NCI-H1417 (cell line): ENCODE data around the gene FAM131A.

Experiments
- DNase-seq, 3 experiments: peaks; one replicate each; lab custom pipeline; 2025; lab: John Stamatoyannopoulos, UW

The FAM131A gene

DNA sequence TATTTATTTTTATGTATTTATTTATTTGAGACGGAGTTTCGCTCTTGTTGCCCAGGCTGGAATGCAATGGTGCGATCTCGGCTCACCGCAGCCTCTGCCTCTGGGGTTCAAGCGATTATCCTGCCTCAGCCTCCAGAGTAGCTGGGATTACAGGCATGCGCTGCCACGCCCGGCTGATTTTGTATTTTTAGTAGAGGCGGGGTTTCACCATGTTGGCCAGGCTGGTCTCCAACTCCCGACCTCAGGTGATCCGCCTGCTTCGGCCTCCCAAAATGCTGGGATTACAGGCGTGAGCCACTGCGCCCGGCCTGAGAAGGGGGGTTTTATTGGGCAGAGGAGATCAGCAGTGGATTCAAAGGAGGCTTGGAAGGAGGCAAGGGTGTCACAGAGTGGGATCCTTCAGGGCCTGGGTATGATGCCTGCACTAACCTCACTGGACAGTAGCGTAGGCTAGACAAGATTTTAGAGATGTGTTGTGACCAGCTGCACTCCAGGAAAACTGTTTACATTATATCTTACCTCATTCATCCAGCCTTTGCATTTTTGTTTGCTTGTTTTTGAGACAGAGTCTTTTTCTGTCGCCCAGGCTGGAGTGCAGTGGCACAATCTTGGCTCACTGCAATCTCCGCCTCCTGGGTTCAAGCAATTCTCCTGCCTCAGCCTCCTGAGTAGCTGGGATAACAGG lies 2.2 kb downstream of the FAM131A start:
- DNase-seq: peak in 2 of 3 experiments; percentile 19 to 47

DNA sequence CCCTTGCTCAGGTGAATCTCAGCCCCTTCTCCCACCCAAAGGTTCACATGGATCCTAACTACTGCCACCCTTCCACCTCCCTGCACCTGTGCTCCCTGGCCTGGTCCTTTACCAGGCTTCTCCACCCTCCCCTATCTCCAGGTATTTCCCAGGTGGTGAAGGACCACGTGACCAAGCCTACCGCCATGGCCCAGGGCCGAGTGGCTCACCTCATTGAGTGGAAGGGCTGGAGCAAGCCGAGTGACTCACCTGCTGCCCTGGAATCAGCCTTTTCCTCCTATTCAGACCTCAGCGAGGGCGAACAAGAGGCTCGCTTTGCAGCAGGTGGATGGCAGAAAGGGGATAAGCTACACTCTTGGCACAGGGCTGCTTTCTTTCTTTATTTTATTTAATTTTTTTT lies 4.5 kb downstream of the FAM131A start:
- peak in 1 of 3 experiments; percentile 61 for DNase-seq

DNA sequence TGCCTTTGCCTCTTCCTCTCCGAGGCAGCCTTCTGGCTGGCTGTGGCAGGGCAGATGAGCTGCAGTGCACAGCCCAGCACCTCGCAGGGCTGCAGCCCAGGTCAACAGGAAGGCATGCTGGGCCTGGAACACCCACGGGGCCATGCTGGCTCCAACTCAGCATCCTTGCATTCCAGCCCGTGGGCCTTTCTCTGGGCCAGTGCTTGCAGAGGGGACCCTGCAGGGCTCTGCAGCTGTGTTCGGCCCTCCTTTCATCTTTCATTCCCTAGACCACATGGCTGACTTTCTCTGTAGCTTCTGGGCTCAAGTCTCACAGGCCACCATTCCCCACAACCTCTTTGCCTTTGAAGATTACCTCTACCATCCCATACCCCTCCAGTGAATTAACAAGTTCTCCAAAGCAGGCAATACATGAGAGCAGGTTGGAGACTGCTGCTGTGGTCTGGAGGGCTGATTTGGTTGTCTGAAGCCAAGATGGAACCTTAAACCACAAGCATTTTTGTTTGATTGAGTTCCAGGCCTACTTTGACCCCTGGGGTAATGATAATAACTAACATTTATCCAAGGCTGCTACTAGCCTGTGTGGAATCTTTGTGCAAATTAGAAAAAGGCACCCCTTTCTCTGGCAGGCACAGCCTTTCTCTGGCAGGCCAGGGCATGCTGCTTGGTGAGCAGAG lies 5.9 kb downstream of the FAM131A start:
- DNase-seq: no peak

DNA sequence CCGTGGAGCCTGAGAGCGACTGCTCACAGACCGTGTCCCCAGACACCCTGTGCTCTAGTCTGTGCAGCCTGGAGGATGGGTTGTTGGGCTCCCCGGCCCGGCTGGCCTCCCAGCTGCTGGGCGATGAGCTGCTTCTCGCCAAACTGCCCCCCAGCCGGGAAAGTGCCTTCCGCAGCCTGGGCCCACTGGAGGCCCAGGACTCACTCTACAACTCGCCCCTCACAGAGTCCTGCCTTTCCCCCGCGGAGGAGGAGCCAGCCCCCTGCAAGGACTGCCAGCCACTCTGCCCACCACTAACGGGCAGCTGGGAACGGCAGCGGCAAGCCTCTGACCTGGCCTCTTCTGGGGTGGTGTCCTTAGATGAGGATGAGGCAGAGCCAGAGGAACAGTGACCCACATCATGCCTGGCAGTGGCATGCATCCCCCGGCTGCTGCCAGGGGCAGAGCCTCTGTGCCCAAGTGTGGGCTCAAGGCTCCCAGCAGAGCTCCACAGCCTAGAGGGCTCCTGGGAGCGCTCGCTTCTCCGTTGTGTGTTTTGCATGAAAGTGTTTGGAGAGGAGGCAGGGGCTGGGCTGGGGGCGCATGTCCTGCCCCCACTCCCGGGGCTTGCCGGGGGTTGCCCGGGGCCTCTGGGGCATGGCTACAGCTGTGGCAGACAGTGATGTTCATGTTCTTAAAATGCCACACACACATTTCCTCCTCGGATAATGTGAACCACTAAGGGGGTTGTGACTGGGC lies 7.3 kb downstream of the FAM131A start:
- DNase-seq: no peak

DNA sequence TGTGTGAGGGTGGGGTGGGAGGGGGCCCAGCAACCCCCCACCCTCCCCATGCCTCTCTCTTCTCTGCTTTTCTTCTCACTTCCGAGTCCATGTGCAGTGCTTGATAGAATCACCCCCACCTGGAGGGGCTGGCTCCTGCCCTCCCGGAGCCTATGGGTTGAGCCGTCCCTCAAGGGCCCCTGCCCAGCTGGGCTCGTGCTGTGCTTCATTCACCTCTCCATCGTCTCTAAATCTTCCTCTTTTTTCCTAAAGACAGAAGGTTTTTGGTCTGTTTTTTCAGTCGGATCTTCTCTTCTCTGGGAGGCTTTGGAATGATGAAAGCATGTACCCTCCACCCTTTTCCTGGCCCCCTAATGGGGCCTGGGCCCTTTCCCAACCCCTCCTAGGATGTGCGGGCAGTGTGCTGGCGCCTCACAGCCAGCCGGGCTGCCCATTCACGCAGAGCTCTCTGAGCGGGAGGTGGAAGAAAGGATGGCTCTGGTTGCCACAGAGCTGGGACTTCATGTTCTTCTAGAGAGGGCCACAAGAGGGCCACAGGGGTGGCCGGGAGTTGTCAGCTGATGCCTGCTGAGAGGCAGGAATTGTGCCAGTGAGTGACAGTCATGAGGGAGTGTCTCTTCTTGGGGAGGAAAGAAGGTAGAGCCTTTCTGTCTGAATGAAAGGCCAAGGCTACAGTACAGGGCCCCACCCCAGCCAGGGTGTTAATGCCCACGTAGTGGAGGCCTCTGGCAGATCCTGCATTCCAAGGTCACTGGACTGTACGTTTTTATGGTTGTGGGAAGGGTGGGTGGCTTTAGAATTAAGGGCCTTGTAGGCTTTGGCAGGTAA lies 8.1 kb downstream of the FAM131A start:
- peak; percentile 25 to 66 (median 64) for DNase-seq

DNA sequence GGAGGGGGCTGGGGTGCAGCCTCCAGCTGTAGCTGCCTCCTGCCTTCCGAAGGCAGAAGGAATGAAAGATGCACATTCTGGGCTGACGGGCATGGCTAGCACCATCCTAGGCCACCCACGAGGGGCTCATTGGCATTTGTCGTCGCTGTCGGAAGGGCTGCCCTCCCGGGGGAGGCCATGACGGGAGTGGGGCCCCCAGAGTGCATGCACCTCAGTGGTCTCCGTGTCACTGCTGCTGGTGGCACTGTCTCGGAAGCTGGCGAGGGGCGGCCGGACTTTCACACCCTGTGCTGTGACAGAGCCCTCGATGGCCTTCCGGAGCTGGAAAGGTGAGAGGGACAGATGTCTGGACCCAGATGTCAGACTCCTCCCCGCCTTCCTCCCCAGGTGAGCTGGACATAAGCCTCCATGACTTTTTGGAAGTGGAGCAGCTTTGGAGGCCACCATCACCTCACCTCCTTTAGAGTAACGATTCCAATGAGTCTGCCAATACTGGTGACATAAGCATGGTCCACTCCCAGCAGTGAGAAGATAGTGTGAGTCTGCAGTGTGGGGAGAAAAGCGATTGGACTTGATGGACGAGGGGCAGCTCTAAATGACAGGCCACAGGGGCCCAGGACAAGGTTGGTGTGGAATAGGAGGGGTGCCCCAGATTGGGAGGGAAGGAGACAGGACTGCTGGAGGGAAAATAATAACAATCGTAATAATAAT lies 9.2 kb downstream of the FAM131A start:
- DNase-seq: no peak

DNA sequence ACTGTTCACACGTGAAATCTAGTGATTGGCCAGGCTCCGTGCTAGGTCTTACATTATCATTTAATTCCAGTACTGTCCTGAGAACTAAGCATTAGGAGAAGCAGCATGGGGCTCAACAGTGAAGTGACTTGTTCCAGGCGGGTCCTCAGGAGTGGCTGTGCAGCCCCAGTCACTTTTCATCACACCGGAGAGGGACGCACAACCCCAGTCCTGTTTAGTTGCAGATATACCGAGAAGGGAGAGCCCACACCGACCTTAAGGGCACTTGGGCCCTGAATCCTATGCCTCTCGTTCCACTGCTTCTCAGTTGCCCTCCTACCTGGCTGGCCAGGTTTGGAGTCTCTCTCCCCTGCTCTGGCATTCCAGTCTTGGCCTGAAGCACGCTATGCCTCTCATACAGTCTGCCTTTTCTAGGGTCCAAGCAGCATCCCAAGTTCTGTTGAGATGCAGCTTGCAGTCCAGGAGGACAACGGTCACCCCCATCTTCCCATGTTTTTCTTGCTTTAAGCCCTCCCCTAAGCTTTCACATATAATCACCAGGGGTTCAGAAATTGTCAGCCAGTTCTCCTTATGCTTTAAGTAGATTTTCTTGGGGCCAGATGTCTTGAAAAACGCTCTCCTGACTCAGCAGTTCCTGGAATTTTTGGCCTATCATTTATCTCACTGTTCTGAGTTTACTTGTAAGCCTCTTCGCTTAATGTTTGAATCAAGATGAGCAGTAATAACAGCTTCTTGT lies 10.1 kb downstream of the FAM131A start:
- DNase-seq: no peak

DNA sequence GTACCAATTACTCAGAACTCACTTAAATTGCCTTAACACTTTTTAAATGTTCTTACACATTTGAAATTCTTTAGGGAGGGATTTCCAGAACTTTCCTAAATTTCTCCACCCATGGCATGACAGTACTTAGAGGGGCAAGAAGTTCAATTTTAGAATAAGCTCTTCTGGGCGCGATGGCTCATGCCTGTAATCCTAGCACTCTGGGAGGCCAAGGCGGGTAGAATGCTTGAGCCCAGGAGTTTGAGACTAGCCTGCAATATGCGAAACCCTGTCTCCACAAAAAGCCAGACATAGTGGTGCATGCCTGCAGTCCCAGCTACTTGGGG lies 10.6 kb downstream of the FAM131A start:
- DNase-seq: no peak

DNA sequence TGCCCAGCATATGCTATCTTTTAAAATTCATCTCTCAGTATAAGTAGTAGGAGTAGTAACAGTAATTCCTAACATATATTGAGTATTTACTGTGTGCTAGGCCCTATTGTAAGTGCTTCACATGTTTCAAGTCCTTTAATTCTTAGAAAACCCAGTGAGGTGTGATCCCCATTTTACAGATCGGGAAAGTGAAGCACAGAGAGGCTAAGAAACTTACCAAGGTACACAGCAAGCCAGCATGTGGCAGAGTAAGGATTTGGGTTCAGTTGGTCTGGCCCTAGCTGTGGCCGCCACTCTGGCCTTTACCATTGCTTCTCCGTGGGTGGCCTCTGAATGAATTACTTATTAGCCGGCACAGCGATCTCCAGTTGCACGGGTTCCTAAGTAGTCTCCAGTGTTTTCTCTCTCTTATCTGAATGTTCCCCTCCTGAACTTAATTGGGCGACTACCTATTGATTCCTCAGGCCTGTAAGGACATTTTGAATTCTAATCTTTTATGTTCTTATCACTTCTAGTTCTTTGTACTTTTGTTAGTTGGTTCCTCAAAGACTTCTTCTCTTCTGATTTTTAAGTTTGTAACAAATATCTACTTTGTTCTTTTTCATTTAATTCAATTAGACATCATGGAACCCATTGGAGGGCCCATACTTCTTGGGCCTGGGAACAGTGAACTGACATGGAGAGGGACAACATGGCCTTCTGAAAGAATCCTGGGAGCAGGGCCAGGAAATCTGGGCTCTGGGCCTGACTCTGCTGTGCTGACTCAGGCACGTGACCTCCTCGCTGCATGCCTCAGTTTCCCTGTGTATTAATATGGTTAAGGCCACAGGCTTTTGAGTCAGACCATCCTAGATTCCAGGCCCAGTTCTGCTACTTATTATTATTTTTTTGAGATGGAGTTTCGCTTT lies 12.4 kb downstream of the FAM131A start:
- no peak for DNase-seq

DNA sequence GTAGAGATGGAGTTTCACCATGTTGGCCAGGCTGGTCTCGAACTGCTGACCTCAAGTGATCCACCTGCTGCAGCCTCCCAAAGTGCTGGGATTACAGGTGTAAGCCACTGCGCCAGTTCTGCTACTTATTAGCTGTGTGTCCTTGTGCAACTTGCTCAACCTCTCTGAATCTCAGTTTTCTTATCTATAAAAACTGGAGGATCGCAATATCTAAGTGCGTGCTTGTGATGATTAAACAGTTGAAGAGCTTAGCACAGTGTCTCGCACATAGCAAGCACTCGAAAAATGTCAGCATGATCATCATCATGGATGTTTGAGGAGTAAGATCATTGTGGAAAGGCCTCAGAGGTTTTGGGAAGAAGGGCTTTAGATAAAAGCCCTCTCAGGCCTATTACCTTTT lies 13.2 kb downstream of the FAM131A start:
- DNase-seq: no peak

DNA sequence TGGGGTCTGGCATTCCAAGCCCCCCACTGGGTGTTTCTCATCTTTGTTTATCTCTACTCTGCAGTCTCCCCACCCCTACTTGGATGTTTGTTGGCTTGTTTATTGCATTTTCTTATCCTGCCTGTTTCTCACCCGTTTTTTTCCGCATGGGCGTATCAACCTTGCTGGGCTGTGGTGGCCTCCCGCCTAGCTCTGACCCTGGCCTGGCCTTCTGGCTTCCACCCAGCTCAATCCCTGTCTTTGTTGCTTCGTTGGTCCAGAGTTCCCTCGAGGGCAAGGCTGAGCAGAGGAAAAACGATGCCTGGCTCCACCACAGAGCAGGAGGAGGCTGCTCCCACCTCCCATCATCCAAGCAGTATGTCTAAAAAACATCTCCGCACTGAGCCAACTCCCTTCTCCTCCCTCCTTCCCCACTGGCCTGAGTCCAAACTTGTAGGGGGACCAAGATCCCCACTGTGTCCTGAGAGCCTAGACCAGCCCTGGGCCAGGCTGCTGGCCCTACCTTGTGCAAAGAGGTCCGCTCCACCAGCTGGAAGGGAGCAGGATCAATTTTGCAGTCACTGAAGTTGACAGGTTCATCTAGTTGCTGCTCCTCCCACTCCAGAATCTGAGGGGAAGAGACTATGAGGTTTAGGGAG lies 14.2 kb downstream of the FAM131A start:
- no peak for DNase-seq

DNA sequence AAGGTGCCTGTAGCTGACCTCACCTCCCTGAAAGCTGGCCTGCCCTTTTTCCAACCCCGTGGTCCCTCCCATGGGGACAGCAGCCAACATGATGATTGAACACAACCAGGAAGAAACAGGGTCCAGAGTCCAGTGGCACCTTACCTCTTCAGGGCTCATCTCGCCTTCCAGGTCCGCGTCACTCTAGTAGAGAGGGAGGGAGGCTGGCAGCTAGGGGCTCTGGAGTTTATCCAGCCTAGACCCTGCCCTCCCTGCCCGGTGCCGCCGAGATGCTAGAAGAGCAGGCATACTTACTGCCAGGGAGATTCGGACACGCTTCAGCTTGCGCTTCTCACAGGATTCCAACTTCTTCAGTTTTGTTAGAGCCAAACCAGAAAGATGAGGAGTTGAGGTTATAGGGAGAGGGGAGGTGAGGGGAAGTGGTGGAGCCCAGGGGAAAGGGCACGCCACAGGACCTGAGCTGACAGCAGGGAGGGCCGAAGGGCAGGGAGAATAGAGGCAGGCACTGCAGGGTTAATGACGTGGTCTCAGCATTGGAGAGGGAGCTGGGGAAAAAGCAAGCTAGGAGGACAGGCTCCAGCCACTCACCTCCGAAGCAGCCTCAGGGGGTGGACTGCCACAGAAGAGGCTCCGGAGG lies 14.9 kb downstream of the FAM131A start:
- no peak for DNase-seq

DNA sequence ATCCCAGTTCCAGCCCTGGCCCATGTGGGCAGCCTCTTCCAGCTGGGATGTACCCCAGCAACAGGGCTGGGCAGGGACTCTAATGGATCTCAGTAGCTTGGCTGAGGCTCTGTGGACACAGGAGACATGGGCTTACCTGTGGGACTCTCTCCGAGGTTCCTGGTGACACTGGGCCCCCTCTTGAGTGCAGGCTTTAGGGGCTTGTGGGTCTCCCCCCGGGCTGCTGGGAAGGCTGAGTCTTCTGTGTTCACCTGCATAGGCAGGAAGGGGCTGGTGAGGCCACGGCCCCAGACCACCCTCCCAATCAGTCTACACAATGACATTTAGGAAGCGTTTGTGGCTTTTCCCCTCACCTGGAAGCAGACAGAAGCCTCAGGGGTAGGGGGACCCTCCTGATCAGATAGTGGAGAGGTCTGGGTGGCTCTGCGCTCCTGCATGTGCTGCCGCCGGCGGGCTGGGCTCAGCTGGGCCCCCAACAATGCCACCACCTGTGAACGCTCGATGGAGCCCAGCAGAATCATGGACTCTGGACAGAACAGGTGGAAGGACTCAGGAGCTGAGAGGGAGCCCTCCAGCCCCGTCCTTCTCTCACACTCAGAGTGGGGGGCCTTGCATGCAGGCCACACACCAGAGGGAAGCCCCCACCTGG lies 15.6 kb downstream of the FAM131A start:
- DNase-seq: no peak

DNA sequence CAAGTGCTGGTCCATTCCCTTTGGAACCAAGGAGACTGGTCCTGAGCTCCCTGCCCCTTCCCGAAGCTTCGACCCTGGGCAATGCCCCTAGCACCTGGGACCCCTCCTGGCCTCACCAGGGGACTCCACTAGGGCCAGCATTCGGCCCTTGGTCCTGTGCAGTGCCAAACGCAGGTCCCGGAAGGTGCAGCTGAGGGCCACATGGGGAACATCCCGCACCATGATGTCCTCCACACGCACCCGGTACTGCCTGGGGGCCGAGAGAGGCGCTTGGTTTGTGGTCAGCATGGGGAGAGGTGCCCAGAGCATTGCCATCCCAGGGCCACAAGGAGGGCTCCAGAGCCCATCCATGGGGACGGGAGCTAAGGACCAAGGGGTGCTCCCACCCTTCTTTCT lies 16.1 kb downstream of the FAM131A start:
- no peak for DNase-seq

DNA sequence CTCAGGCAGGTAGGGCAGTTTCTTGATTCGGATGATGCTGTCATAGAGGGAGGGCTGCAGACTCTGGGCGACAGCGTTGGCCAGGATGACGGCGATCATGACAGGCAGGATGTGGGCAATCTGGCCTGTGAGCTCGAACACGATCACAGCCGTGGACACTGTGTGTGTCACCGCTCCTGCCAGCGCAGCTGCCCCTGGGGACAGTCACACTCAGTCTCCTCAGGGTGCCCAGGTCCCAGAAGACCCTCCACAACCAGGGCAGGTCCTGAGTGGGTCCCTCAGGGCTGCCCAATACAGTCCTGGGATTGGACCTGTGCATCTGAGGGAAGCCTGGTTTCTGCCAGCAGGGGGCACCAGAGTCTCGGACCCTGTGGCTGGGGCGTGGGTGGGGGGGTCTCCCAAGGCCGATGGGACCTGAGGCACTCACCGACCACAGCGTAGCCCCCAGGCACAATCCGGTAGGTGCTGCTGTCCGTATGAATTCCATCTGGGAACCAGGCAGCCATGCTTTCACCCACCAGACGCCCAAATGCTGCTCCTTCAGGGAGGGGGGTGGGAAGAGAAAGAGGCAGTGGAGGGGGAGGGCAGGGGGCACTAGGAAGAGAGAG lies 16.8 kb downstream of the FAM131A start:
- DNase-seq: peak; percentile 23 to 40 (median 29)

DNA sequence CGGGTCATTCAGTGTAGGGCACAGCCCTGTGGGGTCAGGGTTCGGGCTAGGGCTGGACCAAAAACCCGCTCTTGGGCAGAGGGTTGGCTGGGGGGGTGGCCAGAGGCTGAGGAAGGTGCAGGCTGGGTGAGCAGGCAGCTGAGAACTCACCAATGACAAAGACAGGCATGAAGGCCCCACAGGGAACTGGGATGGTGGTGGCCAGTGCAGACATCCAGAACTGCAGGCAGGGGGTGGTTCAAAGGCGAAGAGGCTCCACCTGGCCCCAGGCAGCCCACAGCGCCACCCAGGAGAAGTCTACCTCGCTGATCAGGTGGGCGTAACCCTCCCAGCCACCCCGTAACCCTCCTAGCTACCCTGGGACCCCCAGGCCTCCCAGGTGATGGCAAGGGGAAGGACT lies 17.4 kb downstream of the FAM131A start:
- no peak for DNase-seq

DNA sequence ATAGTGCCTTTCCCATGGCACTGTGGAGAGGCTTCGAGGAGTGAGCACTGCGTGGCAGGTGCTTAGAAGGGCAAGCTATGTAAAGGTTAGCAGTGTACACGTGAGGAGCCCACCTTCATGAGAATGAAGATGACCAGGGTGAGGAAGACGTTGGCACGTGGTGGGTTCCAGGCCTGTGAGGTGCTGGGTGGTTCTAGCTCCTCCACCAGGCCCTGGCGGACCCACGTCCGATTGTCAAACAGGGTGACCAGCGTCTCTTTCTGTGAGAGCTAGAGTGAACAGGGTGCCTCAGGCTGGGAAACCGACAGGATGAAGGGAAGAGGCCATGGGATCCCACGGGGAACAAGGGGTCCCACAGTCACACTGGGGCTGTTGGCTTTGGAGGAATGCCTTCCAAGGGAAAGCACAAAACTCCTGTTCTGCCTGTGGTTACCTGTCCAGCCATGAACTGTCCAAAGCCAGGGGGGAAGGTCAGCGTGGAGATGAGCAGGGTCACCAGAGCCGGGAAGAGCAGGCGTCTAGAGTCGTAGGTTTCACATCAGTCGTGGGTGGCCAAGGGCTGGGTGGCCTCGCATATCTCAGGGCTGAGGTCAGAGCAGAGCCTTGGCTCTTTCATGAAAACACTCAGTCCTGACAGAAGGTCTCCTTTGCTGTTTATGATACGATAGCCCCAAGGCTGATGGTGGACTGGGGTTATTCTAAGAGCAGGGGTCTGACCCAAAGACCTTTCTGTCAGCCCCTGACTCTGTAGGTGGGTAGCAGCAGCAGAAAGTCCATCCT lies 18.1 kb downstream of the FAM131A start:
- no peak for DNase-seq
